Measurements from ENCODE around the gene COX4I2.

The COX4I2 gene

DNA sequence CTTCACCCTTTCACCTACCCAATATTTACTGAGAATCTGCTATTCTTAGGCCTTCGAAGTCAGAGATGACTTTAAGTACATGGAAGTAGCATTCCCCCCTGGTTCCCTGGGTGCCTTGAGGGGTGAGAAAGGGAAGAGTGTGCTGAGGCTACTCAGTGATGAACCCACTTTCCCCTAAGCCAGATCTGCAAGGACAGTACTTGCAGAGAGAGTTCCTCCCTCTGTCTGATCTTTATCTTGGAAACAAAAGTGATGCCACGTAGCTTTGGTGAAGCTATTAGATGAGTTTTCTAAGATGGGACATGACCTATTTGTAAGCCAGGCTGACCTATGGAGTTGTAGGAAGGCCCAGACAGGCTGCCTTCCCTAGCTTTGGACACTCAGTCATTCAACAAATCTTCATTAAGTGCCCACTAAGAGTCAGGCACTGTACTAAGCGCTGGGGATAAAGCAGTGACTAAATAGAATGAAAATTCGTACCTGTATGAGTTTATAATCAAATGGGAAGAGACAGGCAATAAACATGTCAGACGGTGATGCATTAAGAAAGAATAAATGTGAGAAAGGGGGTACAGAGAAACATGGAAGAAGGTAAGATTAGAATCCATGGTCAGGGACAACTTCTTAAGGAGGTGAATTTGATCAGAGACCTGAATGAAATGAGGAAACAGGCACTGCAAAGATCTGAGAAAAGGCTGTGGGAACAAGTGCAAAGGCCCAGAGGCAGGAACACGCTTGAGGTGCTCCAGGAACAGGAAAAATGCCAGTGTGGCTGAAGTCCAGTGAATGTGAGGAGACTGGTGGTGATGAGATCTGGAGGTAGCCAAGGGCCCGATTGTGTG, 42.8 kb downstream of the COX4I2 start:
- Histone ChIP-seq H3K36me3 (ENCODE audit: control insufficient read depth in 2 of 2, insufficient read depth in 1 of 2, low read length in 2 of 2) (no peaks in the 10 kb centered on the region; a peak in 1 of 3 replicates), H3K4me3 (ENCODE audit: low read depth, low read length) (no peak overlapping the region), H3K4me1 (ENCODE audit: control insufficient read depth, insufficient read depth, low read length) (no peaks in the 10 kb centered on the region), H3K27ac (ENCODE audit: extremely low read depth, low read depth, low read length) (no peak overlapping the region), H3K9me3 (ENCODE audit: control insufficient read depth, insufficient read depth, low read depth, low read length) (no peaks in the 10 kb centered on the region)
- TF ChIP-seq ZNF623 (tag by site-specific recombination; IDR thresholded peaks at IDR 0.05), result peak; percentile 68
- no peak for TF ChIP-seq ZNF394 (tag by site-specific recombination; IDR thresholded peaks at IDR 0.05; ENCODE audit: borderline replicate concordance)
- TF ChIP-seq PRDM1 (tag by site-specific recombination; IDR thresholded peaks at IDR 0.05), result peak; percentile 45; the same call in 1 of the 2 replicates
- ChIA-PET POLR2A (interaction anchor here (1.1 kb wide), 1 partner anchor 43 kb away, joined by 3 read pairs; no protein-coding TSS in a partner anchor), CTCF (interaction anchor here (0.7 to 2.4 kb wide), 4 partner anchors 10 to 19 kb away, joined by 3 to 13 read pairs (median 5); no protein-coding TSS in a partner anchor)

DNA sequence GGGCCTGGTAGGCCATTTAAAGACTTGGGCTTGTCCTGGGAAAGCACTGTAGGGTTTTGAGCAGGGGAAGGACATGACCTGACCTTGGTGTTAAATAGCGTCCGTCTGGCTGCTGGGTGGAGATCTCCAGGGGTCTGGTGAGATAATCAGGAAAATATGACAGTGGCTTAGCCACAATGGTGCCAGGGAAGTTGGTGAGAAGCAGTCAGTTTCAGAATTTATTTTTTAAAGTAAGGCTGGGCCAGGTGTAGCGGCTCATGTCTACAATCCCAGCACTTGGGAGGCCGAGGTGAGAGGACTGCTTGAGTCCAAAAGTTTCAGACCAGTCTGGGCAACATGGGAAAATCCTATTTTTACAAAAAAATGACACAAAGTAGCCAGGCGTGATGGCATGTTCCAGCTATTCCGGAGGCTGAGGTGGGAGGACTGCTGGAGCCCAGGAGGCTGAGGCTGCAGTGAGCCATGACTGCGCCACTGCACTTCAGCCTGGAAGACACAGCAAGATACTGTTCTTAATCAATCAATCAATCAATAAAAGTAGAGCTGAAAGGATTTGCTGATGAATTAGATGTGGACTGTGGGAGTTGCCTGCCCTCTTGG, 43.5 kb downstream of the COX4I2 start:
- CTCF ChIA-PET, result interaction anchor here (0.7 to 3.8 kb wide), 4 partner anchors 9 to 121 kb away, joined by 3 to 19 read pairs (median 8); partner anchors contain the start of gene BCL2L1
- Histone ChIP-seq H3K9me3 (ENCODE audit: control insufficient read depth, insufficient read depth, low read depth, low read length) (no peaks in the 10 kb centered on the region), H3K4me3 (ENCODE audit: low read depth, low read length) (no peak overlapping the region), H3K4me1 (ENCODE audit: control insufficient read depth, insufficient read depth, low read length) (no peaks in the 10 kb centered on the region), H3K36me3 (ENCODE audit: control insufficient read depth in 2 of 2, insufficient read depth in 1 of 2, low read length in 2 of 2) (no peaks in the 10 kb centered on the region; a peak in 1 of 3 replicates), H3K27ac (ENCODE audit: extremely low read depth, low read depth, low read length) (no peak overlapping the region)
- POLR2A ChIA-PET, result interaction anchor here (0.6 to 1.1 kb wide), 2 partner anchors 43 to 76 kb away, joined by 3 read pairs; partner anchors contain the start of gene ID1
- TF ChIP-seq GFI1B (tag by site-specific recombination; IDR thresholded peaks at IDR 0.05) (no peak), IKZF3 (tag by site-specific recombination; IDR thresholded peaks at IDR 0.05) (no peak), ZNF433 (tag by site-specific recombination; IDR thresholded peaks at IDR 0.05; ENCODE audit: low read depth) (no peak), GLI4 (tag by site-specific recombination; IDR thresholded peaks at IDR 0.05) (no peak), ZNF623 (tag by site-specific recombination; IDR thresholded peaks at IDR 0.05) (no peak), ZFP69B (tag by site-specific recombination; IDR thresholded peaks at IDR 0.05) (no peak), ZNF544 (tag by site-specific recombination; IDR thresholded peaks at IDR 0.05) (no peak), ZNF510 (tag by site-specific recombination; IDR thresholded peaks at IDR 0.05; ENCODE audit: insufficient replicate concordance) (no peak), BCL11B (tag by site-specific recombination; IDR thresholded peaks at IDR 0.05; ENCODE audit: low read depth) (no peak)
- TF ChIP-seq, protein P1, sequence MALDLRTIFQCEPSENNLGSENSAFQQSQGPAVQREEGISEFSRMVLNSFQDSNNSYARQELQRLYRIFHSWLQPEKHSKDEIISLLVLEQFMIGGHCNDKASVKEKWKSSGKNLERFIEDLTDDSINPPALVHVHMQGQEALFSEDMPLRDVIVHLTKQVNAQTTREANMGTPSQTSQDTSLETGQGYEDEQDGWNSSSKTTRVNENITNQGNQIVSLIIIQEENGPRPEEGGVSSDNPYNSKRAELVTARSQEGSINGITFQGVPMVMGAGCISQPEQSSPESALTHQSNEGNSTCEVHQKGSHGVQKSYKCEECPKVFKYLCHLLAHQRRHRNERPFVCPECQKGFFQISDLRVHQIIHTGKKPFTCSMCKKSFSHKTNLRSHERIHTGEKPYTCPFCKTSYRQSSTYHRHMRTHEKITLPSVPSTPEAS (tag by site-specific recombination; IDR thresholded peaks at IDR 0.05), result no peak
- TF ChIP-seq, protein P2, sequence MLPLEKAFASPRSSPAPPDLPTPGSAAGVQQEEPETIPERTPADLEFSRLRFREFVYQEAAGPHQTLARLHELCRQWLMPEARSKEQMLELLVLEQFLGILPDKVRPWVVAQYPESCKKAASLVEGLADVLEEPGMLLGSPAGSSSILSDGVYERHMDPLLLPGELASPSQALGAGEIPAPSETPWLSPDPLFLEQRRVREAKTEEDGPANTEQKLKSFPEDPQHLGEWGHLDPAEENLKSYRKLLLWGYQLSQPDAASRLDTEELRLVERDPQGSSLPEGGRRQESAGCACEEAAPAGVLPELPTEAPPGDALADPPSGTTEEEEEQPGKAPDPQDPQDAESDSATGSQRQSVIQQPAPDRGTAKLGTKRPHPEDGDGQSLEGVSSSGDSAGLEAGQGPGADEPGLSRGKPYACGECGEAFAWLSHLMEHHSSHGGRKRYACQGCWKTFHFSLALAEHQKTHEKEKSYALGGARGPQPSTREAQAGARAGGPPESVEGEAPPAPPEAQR (tag by site-specific recombination; IDR thresholded peaks at IDR 0.05), result no peak

DNA sequence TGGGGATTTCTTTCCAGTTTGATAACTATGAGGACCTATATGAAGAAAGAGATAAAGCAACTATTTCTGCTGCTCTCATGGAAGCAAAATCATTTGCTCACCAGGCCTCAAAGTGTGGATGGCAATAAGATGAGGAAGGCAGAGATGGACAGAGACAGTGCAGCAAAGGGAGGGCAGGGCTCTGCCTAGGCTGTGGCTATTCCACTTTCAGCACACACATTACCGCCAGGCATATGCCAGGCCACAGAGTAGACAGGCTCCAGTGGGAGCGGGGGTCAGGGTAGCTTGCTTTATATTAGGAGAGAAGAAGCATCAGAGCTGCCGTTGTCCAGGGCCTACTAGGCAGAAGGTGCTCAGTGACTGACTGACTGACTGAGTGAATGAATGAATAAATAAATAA, 44.1 kb downstream of the COX4I2 start:
- POLR2A ChIA-PET, result interaction anchor here (0.6 kb wide), 1 partner anchor 77 kb away, joined by 3 read pairs; the partner anchor contains the start of gene ID1
- H3K4me3 ChIP-seq (ENCODE audit: low read depth, low read length), result no peak overlapping the region
- CTCF ChIA-PET, result interaction anchor here (0.7 to 3.8 kb wide), 4 partner anchors 10 to 121 kb away, joined by 3 to 19 read pairs (median 8); partner anchors contain the start of gene BCL2L1
- H3K4me1 ChIP-seq (ENCODE audit: control insufficient read depth, insufficient read depth, low read length), result no peaks in the 10 kb centered on the region
- no peak overlapping the region for H3K27ac ChIP-seq (ENCODE audit: extremely low read depth, low read depth, low read length)
- no peak for TF ChIP-seq MEIS1 (CRISPR knock-in tag; IDR thresholded peaks at IDR 0.05; ENCODE audit: borderline replicate concordance)
- no peak for TF ChIP-seq KLF16 (tag by site-specific recombination; IDR thresholded peaks at IDR 0.05)
- no peaks in the 10 kb centered on the region for H3K9me3 ChIP-seq (ENCODE audit: control insufficient read depth, insufficient read depth, low read depth, low read length)
- no peaks in the 10 kb centered on the region; a peak in 1 of 3 replicates for H3K36me3 ChIP-seq (ENCODE audit: control insufficient read depth in 2 of 2, insufficient read depth in 1 of 2, low read length in 2 of 2)
